GM18861 (cell line): ENCODE measurements around the gene LRRN4CL.
A peak's percentile ranks its signal among the peaks of the same experiment; 100 is the strongest.

Source experiments
- ATAC-seq: cut with Tn5 transposase; IDR thresholded peaks from one replicate; pipeline ENCODE4 v1.9.1; 2021; ENCODE audit not compliant: unreplicated experiment

LRRN4CL gene

DNA sequence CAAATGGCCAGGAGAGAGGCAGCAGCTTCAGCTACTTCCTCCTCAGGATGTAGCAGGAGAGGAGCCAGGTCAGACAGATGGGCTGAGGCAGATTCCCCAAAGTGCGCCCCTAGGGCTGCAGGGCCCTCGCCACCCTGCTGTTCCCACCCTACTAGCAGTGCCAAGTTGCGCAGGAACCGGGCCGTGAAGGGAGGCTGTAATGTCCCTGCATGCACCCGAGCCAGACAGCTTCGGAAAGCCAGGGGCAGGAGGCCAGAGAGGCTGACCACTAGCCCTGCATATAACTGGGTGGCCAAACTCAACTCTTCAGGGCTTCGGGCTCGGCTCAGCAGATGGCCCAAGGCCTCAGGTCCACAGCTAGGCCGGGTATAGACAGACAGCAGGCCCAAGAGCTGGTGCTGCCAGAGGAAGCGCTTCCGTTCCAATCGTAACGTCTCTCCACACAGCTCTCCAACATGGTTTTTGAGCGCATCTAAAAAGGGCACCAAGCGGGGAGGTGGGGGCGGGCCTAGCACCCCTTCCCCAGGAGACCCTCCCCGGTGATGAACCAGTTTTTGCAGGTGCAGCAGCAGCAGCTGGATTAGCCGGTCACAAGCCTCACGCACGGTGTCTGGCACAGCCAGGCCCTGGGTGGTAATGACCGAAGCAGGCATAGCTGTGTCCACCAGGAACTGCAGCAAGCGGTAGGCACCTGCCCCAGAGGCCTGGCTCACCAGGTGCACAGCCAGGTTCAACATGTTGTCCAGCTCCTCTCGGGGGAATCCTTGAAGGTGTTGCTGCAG is 41.0 kb downstream of the LRRN4CL start:
- no peak for ATAC-seq

- no peak for ATAC-seq
Measured at GRCh38 chr11:62647609-62648005, 41.7 kb downstream of the LRRN4CL start.

DNA sequence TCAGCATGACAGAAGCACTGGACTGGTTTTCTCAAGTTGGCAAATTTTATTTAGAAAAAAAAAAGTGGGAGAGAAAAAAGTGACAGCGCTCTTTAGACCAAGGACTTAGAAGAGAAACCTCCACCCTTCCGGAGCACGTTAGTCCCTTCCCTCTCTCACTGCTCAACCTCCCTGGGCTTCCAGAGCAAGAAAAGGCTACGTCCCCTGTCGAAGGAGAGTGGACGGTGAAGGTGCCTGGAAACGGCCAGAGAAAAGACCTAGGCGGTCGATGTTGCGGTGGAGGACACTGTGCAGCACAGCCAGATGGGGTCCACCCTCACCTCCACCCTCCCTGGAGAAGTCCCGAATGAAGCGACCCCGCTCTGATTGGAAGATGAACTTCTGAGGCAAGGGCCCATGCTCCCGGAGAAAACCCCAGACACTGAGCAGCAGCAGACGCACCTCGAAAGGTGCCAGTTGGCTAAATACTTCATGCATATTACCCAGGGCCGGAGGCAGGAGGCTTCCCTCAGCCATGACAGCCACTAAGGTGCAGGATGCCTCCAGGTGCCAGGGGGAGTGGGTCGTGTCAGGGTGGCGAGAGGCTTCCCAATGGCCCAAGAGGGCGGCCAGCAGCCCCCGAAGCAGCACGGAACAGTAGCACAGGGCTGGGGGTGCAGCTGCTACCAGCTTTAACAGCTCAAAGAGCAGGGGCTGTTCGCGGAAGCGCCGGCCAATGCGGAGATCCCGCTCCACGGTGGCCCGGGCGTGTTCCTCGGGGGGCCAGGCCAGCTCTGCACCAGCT is 42.3 kb downstream of the LRRN4CL start:
- ATAC-seq = no peak

GRCh38 chr11:62645946-62646824 is 43.1 kb downstream of the LRRN4CL start, which contains the start of gene GANAB:
Gene GANAB (minus strand): TSS chr11:62646613. CDS start chr11:62646599, 14 bp downstream.
- peak; percentile 81 for ATAC-seq

- ATAC-seq = no peak
Measured at GRCh38 chr11:62645671-62645945, 43.7 kb downstream of the LRRN4CL start.

- ATAC-seq = no peak
Measured at GRCh38 chr11:62644220-62644619, 45.1 kb downstream of the LRRN4CL start.
